Upper lobe of left lung (tissue), 4 donors: ENCODE data around the gene UBE2D4.

Experiments
- POLR2AphosphoS5 ChIP-seq, 2 donors: sonication (generic); formaldehyde crosslinking; IDR thresholded peaks; one replicate each; pipeline ENCODE4 v1.5.1; 2017; ENCODE audit warnings: antibody characterized with exemption in 2 of 2
- TF ChIP-seq, protein P1 (sequence below), 6 experiments: fragments of 450-650 bp in 4 of 6; fragments of 200-600 bp in 2 of 6; sonication (generic) in 2 of 6; IDR thresholded peaks; one replicate each; pipeline ENCODE4 v1.5.1; 2016 to 2019; ENCODE audit warnings: antibody characterized with exemption in 6 of 6

DNA sequence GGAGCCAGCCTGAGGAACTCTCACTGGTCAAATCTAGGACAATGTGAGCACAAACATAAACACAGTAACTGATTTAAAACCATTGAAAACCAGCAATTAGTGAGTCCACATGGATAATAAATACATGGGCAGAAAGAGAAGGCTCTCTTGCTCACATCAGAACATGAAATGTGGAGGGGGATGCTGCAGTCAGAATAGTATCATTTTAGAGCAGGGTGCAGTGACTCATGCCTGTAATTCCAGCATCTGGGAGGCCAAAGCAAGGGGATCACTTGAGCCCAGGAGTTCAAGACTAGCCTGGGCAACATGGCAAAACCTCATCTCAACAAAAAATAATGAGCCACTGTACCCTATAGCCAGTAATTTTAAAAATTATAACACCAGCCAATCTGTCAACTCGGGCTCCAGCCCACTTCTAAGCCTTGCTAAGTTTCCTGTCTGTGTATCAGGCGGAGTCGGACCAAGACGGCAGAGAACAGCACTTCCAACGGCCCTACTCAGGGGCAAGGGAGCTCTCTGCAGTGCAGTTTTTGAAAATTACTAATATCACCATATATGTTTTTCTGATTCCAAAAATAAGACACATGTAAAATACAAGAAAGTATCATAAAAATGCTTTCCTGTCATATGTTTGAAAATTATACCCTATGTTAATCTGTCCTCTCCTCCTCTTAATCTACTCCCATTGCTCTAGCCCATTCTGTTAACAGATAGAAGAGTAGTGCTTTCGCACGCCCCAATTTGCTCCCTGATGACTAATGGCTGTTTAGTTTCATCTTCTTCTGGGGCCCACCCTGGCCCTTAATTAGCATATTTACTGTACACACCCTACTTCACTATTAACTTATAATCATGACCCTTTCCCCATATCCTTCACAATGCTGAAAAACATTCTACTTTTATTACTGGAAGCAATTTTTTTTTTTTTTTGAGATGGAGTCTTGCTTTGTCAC is 37.0 kb upstream of the UBE2D4 start:
- no peak for TF ChIP-seq POLR2AphosphoS5 (IDR thresholded peaks at IDR 0.05)
- TF ChIP-seq, protein P1, sequence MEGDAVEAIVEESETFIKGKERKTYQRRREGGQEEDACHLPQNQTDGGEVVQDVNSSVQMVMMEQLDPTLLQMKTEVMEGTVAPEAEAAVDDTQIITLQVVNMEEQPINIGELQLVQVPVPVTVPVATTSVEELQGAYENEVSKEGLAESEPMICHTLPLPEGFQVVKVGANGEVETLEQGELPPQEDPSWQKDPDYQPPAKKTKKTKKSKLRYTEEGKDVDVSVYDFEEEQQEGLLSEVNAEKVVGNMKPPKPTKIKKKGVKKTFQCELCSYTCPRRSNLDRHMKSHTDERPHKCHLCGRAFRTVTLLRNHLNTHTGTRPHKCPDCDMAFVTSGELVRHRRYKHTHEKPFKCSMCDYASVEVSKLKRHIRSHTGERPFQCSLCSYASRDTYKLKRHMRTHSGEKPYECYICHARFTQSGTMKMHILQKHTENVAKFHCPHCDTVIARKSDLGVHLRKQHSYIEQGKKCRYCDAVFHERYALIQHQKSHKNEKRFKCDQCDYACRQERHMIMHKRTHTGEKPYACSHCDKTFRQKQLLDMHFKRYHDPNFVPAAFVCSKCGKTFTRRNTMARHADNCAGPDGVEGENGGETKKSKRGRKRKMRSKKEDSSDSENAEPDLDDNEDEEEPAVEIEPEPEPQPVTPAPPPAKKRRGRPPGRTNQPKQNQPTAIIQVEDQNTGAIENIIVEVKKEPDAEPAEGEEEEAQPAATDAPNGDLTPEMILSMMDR (IDR thresholded peaks at IDR 0.05) = no peak
